Ishikawa (cell line): Measurements from ENCODE around the gene THAP7.

Experiments
- CEBPB ChIP-seq: IDR thresholded peaks from 2 replicates; pipeline ENCODE4 v1.6.1; 2012
- CREB1 ChIP-seq: IDR thresholded peaks from 2 replicates; pipeline ENCODE4 v1.6.1; 2012; ENCODE audit warnings: low read depth
- EP300 ChIP-seq: IDR thresholded peaks from 2 replicates; pipeline ENCODE4 v1.6.1; 2012; ENCODE audit warnings: borderline replicate concordance
- FOXM1 ChIP-seq: IDR thresholded peaks from 2 replicates; pipeline ENCODE4 v1.6.1; 2012; ENCODE audit warnings: low read depth, borderline replicate concordance
- MAX ChIP-seq: IDR thresholded peaks from 2 replicates; pipeline ENCODE4 v1.6.1; 2012
- NFIC ChIP-seq: IDR thresholded peaks from 2 replicates; pipeline ENCODE4 v1.6.1; 2012
- TAF1 ChIP-seq: IDR thresholded peaks from 2 replicates; pipeline ENCODE4 v1.6.1; 2012; ENCODE audit warnings: low read depth, mild to moderate bottlenecking
- TCF12 ChIP-seq: IDR thresholded peaks from 2 replicates; pipeline ENCODE4 v1.6.1; 2012; ENCODE audit warnings: low read depth
- TEAD4 ChIP-seq: IDR thresholded peaks from 2 replicates; pipeline ENCODE4 v1.6.1; 2012
- USF1 ChIP-seq: IDR thresholded peaks from 2 replicates; pipeline ENCODE4 v1.6.1; 2012
- YY1 ChIP-seq: IDR thresholded peaks from 2 replicates; pipeline ENCODE4 v1.6.1; 2012; ENCODE audit warnings: low read depth

- TF ChIP-seq YY1: no peak
- no peak for TF ChIP-seq TAF1
- no peak for TF ChIP-seq MAX
- no peak for TF ChIP-seq FOXM1
- no peak for TF ChIP-seq CEBPB
- TF ChIP-seq TEAD4: no peak
- no peak for TF ChIP-seq CREB1
- no peak for TF ChIP-seq EP300
- no peak for TF ChIP-seq USF1
- no peak for TF ChIP-seq TCF12
- TF ChIP-seq NFIC: no peak
Observed at GRCh38 chr22:20952544-20953341, 49.2 kb downstream of the THAP7 start.
